ENCODE measurements around the gene UGT1A7.

UGT1A7 gene

GRCh38 chr2:233817361-233817911 lies 135.7 kb downstream of the UGT1A7 start:
- no peak for DNase-seq (ENCODE audit: low read depth in 3 of 3)

GRCh38 chr2:233817995-233818638 lies 136.4 kb downstream of the UGT1A7 start:
- no peak for DNase-seq (ENCODE audit: low read depth in 3 of 3)

GRCh38 chr2:233818639-233819621 lies 137.2 kb downstream of the UGT1A7 start:
- no peak for DNase-seq (ENCODE audit: low read depth in 3 of 3)

GRCh38 chr2:233819884-233820773 lies 138.4 kb downstream of the UGT1A7 start:
- DNase-seq (ENCODE audit: low read depth in 3 of 3) = no peak

GRCh38 chr2:233820774-233821105 lies 139.0 kb downstream of the UGT1A7 start:
- no peak for DNase-seq (ENCODE audit: low read depth in 3 of 3)

GRCh38 chr2:233821196-233821595 lies 139.5 kb downstream of the UGT1A7 start:
- no peak for DNase-seq (ENCODE audit: low read depth in 3 of 3)

GRCh38 chr2:233821709-233822100 lies 140.0 kb downstream of the UGT1A7 start:
- DNase-seq (ENCODE audit: low read depth in 3 of 3) = no peak

- no peak for DNase-seq (ENCODE audit: low read depth in 3 of 3)
These were observed 140.5 kb downstream of the UGT1A7 start for GRCh38 chr2:233822101-233822771.
